Epidermal melanocyte (primary cell): Measurements from ENCODE around the gene RAPGEF1.

Experiments used
- DNase-seq: peaks from one replicate; pipeline ENCODE4 v3.0.0; 2011; ENCODE audit warnings: low spot score; ENCODE audit not compliant: insufficient read length

Gene RAPGEF1

DNA sequence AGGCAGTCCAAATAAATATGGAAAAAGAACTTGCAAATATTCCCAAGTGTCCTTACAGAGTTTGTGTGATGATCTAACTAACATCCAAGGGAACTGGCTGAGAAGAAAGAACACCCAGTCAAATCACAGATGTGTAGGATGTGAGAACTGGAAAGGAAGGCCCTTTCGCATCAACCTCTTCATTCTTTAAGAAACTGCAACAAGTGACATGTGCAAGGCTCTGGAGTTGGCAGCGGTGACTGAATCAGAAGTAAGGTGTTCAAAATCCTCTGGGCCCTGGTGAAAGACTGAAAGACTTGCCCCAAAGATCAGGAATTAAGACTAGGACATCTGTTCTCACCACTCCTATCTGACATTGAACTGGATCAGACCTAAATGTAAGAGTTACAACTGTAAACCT, 88.7 kb downstream of the RAPGEF1 start:
- no peak for DNase-seq

- DNase-seq = no peak
Observed at GRCh38 chr9:131650254-131650653, 89.6 kb downstream of the RAPGEF1 start.

GRCh38 chr9:131649646-131650045, 90.2 kb downstream of the RAPGEF1 start:
- DNase-seq = no peak

DNA sequence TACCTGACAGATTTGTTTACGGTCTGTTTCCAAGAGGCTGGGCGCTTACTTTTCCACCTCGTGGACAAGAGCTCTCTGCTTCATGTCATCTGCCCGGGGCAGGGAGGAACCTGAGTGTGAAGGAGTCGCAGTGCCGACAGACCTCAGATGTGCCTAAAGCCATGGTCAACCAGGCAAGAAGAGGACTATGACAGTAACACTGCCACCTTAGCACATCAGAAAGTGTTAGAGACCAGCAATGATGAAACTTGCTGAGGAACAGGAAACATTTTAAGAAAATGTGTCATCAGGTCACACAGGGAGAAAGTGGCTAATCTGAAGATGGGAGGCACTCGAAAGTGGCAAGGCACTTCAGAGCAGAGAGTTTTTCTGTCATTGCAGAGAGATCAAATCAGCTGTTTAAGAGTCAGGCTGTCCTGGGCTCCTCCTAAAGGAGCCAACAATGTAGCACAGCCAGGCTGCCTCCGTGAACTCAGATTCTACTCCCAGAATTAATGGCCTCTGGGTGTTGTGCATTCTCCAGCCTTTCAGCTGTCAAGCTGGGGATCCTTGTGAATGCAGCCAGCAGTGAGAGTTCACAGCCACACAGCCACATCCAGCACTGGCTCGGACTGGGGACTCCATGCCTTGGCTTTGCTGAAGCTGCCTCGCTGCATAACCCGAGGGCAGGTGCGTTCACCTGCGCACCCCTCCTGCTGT, 94.6 kb downstream of the RAPGEF1 start:
- no peak for DNase-seq

DNA sequence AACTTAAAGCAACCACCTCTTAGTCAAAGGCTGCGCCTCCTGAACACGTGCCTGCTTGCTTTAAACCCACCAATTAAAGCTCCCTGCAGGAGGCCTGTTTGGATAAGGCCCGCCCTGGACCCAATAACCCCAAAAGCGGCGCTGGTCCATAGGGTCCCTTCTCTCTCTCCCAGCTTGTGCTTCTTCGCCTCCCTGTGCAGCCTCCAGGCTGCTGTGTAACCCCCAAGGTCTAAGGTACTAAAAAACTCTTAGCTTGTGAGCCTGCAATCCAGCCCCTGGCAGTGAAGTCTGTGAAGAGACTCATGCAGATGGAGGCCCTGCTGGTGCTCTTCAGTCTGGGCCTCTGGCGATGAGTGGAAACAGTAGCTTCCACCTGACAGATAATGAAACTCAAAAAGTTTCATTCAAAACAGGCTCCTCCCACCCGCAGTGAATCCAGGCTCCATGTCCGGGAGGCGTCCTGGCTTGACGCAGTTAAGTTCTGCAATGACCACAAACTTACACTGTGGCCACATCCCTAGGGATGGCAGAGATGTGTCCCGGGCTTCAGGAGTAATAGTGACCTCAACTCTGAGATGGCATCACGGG, 97.3 kb downstream of the RAPGEF1 start:
- DNase-seq = no peak

- peak; percentile 86 for DNase-seq
Observed at GRCh38 chr9:131641618-131642495, 98.0 kb downstream of the RAPGEF1 start.

DNA sequence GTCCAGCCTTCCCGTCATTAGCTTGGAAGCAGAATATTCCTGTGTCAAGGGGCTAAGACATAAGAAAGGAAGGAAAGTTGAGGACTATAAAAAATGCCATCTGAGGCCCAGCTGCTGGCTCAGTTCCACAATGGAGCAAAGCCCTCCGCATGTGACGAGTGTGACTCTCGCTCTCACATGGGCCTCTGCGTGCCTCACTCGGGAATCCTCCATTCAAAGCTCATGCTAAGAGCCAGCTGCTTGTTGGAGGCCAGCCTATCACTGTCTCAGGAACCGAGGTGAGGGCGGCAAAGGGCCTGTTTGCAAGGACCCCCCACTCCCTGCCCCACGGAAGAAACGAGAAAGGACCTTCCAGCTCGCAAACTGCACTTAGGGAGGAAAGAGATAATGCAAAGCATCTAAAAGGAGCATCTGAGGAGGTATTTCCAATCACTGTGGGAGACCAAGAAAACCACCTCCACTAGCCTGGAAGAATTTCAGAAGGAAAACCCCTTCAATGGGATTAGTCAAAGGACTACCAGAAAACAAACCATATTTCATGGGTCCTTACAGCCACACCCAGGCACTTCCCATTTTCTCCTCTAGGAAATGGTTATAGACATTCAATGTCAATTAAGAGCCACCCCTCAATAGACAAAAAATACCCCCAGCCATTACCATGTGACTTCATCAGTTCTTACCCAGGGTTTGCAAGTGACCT, 99.3 kb downstream of the RAPGEF1 start:
- DNase-seq = no peak

DNA sequence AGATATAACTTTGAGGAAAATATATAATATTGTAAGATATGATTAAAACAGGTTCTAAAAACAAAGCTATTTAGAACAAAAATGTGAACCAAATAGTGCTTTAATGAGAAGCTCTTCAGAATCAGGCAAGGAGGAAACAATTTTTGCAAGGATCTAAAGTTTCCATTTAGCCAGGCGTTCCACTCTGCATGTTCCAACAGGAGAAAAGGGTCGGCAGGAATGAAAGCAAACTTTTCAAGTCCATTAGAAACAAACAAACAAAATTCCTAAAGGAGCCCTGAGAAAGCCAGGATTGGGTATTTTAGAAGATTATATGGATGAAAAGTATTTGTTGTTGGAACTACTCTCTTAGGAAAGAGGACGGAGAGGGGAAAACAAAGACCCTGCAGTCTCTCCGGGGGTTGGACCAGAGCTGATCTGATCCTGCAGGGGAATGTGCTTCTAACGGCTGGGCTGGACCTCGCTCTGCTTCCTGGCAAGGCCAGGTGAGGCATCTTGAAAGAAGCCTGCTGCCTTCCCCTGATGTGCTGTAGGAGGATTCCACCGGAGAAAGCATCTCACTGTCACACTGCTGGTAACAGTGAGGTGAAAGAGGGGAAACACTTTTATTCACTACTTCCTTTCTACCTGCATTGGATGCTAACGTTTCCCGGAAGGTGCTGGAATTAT, 100.0 kb downstream of the RAPGEF1 start:
- no peak for DNase-seq

DNA sequence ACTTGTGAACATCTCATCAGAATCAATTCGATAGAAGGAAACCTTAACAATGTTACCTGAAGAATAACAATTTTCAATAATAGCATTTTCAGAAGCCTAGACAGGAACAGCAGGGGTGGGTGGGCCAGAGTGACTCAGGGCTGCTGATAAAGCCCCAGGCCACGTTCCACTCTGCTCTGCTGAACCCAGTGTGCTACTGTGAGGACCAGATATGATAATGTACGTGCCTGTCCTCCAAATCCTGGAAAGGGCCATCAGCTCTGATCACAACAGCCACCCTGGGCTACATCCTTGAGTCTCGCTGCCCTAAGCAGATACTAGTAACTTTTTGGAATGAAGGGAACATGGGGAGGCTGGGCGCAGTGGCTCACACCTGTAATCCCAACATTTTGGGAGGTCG, 103.3 kb downstream of the RAPGEF1 start:
- no peak for DNase-seq

- DNase-seq = no peak
Observed at GRCh38 chr9:131635892-131636291, 104.0 kb downstream of the RAPGEF1 start.

DNA sequence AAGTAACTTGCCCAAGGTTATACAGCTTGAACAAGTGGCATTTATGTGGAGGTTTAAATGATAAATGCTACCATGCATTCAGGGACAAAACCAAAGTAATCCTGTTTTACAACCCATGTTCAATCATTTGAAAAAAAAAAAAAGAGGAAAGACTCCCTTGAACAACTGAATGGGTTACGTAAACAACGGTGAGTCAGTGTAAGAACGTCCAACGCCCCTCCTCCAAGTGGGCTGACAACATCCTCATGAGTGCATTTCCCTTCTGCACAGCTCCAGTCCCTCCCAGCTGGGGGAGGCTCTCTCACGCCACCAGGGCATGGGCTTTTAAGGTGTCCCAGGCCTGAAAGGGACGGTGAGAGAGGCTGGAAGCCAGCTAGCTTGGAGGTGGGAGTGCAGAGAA, 104.6 kb downstream of the RAPGEF1 start:
- peak; percentile 57 for DNase-seq

- no peak for DNase-seq
Observed at GRCh38 chr9:131633491-131634031, 106.3 kb downstream of the RAPGEF1 start.

GRCh38 chr9:131631306-131631705, 108.6 kb downstream of the RAPGEF1 start:
- no peak for DNase-seq

DNA sequence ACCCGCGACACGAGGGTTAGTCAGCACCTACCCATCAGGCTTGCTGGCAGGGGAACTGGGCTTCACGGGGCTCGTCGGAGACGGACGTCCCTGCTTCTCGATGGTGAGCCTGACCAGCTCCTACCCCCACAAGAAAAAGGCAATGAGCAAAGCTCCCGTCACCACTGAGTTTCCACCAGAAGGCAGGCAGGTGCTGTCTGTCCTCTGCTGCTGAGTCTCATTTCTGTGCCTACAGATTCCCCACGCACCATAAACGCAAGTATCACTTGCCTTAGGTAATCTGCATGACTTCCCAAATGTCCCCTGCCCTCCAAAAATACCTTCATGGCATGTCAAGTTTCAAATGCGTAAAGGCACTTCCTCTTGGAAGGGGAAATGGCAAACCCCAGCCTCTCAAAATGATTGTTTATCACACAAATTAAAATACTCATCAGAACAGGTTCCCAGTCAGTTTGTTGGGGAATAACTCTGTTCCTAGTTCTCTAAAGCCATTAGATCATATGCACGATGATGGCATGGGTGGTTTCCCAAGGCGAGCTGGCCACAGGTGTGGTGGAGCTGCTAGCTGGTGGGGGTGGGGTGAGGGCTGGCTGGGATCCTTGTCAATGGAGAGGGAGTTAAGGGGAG, 109.6 kb downstream of the RAPGEF1 start:
- DNase-seq = no peak

DNA sequence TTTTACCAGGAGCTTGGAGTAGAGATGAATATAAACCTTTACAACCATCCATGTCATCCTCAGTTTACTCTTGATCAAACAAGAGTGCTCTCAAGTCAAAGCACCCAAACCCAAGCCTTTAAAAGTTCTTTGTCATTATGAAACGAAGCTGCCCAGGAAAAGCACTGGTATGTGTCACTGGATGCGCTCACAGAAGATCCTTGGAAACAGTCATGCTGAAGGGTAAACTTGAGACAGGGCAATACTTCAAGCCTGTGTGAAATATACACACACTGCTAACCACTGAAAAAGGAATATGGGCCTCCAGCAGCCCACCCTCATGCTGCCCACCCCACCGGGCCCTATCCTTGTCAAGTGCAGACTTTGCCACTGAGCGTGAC, 110.1 kb downstream of the RAPGEF1 start:
- DNase-seq = no peak

DNA sequence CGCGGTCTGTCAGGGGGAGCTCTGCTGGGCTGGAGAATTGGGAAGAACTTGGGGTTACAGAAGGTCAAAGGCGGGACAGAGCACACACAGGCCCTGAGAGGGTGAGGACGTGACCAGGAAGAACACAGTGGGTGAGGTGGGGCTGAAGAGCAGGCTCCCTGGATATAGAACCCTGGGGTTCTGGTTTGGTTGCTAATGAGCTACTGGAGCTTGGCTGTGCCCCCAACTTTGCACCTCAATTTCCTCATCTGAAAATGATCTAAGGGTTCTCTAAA, 110.7 kb downstream of the RAPGEF1 start:
- no peak for DNase-seq

GRCh38 chr9:131628459-131629225, 111.2 kb downstream of the RAPGEF1 start:
- no peak for DNase-seq

DNA sequence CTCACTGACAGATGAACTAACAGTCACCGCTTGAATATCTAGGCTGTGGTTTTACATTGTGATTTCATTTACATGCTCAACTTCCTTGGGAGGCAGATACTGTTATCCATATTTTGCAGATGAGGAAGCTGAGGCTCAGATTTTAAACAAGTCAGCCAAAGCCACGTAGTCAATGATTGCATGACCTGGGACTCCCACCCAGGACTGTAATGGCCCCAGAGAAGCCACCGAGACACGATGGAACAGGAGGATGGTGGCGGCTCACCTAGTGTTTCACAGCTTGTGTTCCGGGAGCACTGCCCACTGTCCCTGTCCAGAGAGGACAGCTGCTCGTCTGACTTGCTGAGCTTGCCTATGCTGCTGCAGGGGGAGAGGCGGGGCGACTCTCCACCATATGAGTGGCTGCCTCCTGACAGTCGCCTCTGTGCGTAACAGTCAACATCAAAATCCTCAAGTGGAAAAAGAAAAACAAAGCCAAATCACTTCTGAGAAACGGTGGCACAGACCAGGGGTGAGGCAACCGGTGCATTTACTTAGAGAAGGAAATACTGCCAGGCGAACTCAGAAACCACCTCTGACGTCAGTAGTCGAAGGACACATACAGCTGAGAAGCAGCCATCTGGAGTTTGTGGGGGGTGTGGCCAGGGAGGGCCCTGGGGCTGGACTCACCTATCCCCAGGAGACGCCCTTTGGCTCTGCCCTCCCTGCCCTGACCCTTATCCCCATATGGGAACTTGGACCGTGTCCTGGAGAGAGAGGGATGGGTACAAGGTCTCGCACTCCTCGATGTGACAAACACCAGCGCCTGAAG, 112.0 kb downstream of the RAPGEF1 start:
- no peak for DNase-seq

- no peak for DNase-seq
Observed at GRCh38 chr9:131627326-131627647, 112.6 kb downstream of the RAPGEF1 start.
